ENCODE results near the gene ITIH1. TPM values are rescaled to one million over a fixed set of nuclear protein-coding genes. Genes with fewer than 3 reads are reported as not detected.

ITIH1 gene
- total RNA-seq, 1 donor from 2014 or later: not detected

- intact Hi-C loops (cut with micrococcal nuclease): no loop called here
These were observed 33.5 kb downstream of the ITIH1 start for GRCh38 chr3:52810923-52811322.

GRCh38 chr3:52811452-52812011 is 34.1 kb downstream of the ITIH1 start:
- intact Hi-C loops (cut with micrococcal nuclease): no loop called here

- intact Hi-C loops (cut with micrococcal nuclease): no loop called here
These were observed 36.4 kb downstream of the ITIH1 start for GRCh38 chr3:52813810-52814209.

GRCh38 chr3:52816199-52816598 is 38.8 kb downstream of the ITIH1 start:
- intact Hi-C loops (cut with micrococcal nuclease): no loop called here

- intact Hi-C loops (cut with micrococcal nuclease): no loop called here
These were observed 39.3 kb downstream of the ITIH1 start for GRCh38 chr3:52816654-52817053.

- intact Hi-C loops (cut with micrococcal nuclease): no loop called here
These were observed 39.8 kb downstream of the ITIH1 start for GRCh38 chr3:52817221-52817620.

GRCh38 chr3:52817860-52818259 is 40.5 kb downstream of the ITIH1 start:
- intact Hi-C loops (cut with micrococcal nuclease): no loop called here

- intact Hi-C loops (cut with micrococcal nuclease): no loop called here
These were observed 42.5 kb downstream of the ITIH1 start for GRCh38 chr3:52819936-52820335.

GRCh38 chr3:52820736-52821135 is 43.3 kb downstream of the ITIH1 start:
- intact Hi-C loops (cut with micrococcal nuclease): no loop called here

GRCh38 chr3:52822363-52822762 is 45.0 kb downstream of the ITIH1 start:
- intact Hi-C loops (cut with micrococcal nuclease): no loop called here

- intact Hi-C loops (cut with micrococcal nuclease): no loop called here
These were observed 46.6 kb downstream of the ITIH1 start for GRCh38 chr3:52824037-52824436.

- intact Hi-C loops (cut with micrococcal nuclease): no loop called here
These were observed 50.0 kb downstream of the ITIH1 start for GRCh38 chr3:52827441-52827840.

- intact Hi-C loops (cut with micrococcal nuclease): no loop called here
These were observed 50.5 kb downstream of the ITIH1 start for GRCh38 chr3:52827866-52828376.

- intact Hi-C loops (cut with micrococcal nuclease): no loop called here
These were observed 52.1 kb downstream of the ITIH1 start for GRCh38 chr3:52829482-52829881.

- intact Hi-C loops (cut with micrococcal nuclease): no loop called here
These were observed 52.6 kb downstream of the ITIH1 start for GRCh38 chr3:52829906-52830463.

GRCh38 chr3:52830535-52831258 is 53.3 kb downstream of the ITIH1 start, which contains the start of gene ITIH4:
ITIH4 (minus strand) TSS chr3:52830672; CDS start chr3:52830642, 30 bp downstream.
- intact Hi-C loops (cut with micrococcal nuclease): no loop called here

- intact Hi-C loops (cut with micrococcal nuclease): no loop called here
These were observed 54.3 kb downstream of the ITIH1 start for GRCh38 chr3:52831500-52832301.

GRCh38 chr3:52833202-52833601 is 55.8 kb downstream of the ITIH1 start:
- intact Hi-C loops (cut with micrococcal nuclease): no loop called here

GRCh38 chr3:52834871-52835501 is 57.6 kb downstream of the ITIH1 start, which contains the start of gene MUSTN1:
MUSTN1 (minus strand) TSS chr3:52835019; CDS start chr3:52834948, 71 bp downstream.
- intact Hi-C loops (cut with micrococcal nuclease): no loop called here

- intact Hi-C loops (cut with micrococcal nuclease): no loop called here
These were observed 58.5 kb downstream of the ITIH1 start for GRCh38 chr3:52835766-52836470.

GRCh38 chr3:52836471-52836845 is 59.1 kb downstream of the ITIH1 start:
- intact Hi-C loops (cut with micrococcal nuclease): no loop called here
